ENCODE data around the gene ADARB1. TPM values are rescaled to one million over a fixed set of nuclear protein-coding genes. Genes with fewer than 3 reads are reported as not detected.

ADARB1 gene
- total and polyA plus RNA-seq, 2 donors (not counting 1 experiment from before 2014, with no cell fraction given), result 17.1 to 33.3 TPM

DNA sequence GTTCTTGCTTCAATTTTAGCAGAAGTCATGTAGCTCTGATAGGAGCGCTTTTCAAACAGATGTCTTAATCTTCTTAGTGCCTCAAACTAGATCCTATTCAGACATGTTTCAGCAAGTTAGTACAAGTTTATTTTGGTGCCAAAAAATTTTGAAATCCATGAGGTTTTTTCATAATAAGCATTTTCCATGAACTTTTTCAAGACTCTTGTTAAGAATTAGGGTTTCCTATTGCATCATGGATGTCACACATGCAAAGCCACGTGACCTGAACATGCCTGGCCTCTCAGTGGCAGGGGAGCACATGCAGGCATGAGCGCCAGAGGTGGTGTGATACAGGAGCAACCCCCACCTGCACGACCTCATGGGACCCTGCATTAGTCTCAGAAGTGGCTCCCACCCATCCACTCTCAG, 145.7 kb downstream of the ADARB1 start:
- intact Hi-C loops (cut with micrococcal nuclease), result no loop called here
- H3K4me1 ChIP-seq (ENCODE audit: control insufficient read depth in 2 of 2, insufficient read depth in 2 of 2, low read length in 2 of 2), result no peaks in the 10 kb centered on the region
- no peaks in the 10 kb centered on the region for H3K27me3 Mint-ChIP-seq
- no peak for DNase-seq
- H3K9me3 Mint-ChIP-seq (ENCODE audit: insufficient read depth), result peaks cover 2% of the 10 kb centered on the region
- no peaks in the 10 kb centered on the region for H4K20me1 ChIP-seq (ENCODE audit: control insufficient read depth, insufficient read depth, low read length, poor library complexity, severe bottlenecking)
- no peak overlapping the region for H3K4me3 ChIP-seq (ENCODE audit: control extremely low read depth in 1 of 5, extremely low read depth in 1 of 5, insufficient read depth in 1 of 5, low read depth in 2 of 5, low read length in 4 of 5)
- H3K27me3 ChIP-seq (replicated peaks in 1 of 4; ENCODE audit: control extremely low read depth in 1 of 4, control insufficient read depth in 3 of 4, insufficient read depth in 4 of 4, low read length in 3 of 4), result no peaks in the 10 kb centered on the region
- no peak for TF ChIP-seq EZH2 (IDR thresholded peaks at IDR 0.05; ENCODE audit: borderline replicate concordance, insufficient read depth, low read depth, low read length, poor library complexity, severe bottlenecking)
- TF ChIP-seq, protein P1, sequence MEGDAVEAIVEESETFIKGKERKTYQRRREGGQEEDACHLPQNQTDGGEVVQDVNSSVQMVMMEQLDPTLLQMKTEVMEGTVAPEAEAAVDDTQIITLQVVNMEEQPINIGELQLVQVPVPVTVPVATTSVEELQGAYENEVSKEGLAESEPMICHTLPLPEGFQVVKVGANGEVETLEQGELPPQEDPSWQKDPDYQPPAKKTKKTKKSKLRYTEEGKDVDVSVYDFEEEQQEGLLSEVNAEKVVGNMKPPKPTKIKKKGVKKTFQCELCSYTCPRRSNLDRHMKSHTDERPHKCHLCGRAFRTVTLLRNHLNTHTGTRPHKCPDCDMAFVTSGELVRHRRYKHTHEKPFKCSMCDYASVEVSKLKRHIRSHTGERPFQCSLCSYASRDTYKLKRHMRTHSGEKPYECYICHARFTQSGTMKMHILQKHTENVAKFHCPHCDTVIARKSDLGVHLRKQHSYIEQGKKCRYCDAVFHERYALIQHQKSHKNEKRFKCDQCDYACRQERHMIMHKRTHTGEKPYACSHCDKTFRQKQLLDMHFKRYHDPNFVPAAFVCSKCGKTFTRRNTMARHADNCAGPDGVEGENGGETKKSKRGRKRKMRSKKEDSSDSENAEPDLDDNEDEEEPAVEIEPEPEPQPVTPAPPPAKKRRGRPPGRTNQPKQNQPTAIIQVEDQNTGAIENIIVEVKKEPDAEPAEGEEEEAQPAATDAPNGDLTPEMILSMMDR (IDR thresholded peaks at IDR 0.05), result no peak
- no peak overlapping the region for H3K4me3 Mint-ChIP-seq
- no peak overlapping the region for H2AFZ ChIP-seq (ENCODE audit: insufficient read depth, low read depth, low read length, poor library complexity, severe bottlenecking)
- H3K9ac ChIP-seq (ENCODE audit: low read length), result no peak overlapping the region
- H3K4me2 ChIP-seq (replicated peaks; ENCODE audit: low read depth, low read length, poor library complexity, severe bottlenecking), result no peak overlapping the region
- no peak for ATAC-seq (ENCODE audit: low read depth)
- ChIA-PET POLR2A (no interaction called here), CTCF (no interaction called here)
- peaks cover 0 to 8% (median 0%) of the 10 kb centered on the region in 3 donors for H3K9me3 ChIP-seq (ENCODE audit: control extremely low read depth in 1 of 3, control insufficient read depth in 2 of 3, insufficient read depth in 1 of 3, low read length in 2 of 3)
- H3K4me1 Mint-ChIP-seq, result peaks cover 5% of the 10 kb centered on the region
- H3K27ac ChIP-seq (ENCODE audit: low read length in 2 of 2), result no peak overlapping the region
- no peak overlapping the region for H3K27ac Mint-ChIP-seq
- 95% methylated on average over 3 of the region's 4 CpGs for WGBS (ENCODE audit: insufficient coverage)
- peaks cover 0 to 33% of the 10 kb centered on the region in 2 experiments for H3K36me3 ChIP-seq (replicated peaks in 1 of 2; ENCODE audit: control extremely low read depth in 1 of 2, control insufficient read depth in 1 of 2, extremely low read depth in 1 of 2, insufficient read depth in 2 of 2, low read length in 1 of 2)
- no peaks in the 10 kb centered on the region for H3K79me2 ChIP-seq (ENCODE audit: control insufficient read depth, insufficient read depth, low read length)

DNA sequence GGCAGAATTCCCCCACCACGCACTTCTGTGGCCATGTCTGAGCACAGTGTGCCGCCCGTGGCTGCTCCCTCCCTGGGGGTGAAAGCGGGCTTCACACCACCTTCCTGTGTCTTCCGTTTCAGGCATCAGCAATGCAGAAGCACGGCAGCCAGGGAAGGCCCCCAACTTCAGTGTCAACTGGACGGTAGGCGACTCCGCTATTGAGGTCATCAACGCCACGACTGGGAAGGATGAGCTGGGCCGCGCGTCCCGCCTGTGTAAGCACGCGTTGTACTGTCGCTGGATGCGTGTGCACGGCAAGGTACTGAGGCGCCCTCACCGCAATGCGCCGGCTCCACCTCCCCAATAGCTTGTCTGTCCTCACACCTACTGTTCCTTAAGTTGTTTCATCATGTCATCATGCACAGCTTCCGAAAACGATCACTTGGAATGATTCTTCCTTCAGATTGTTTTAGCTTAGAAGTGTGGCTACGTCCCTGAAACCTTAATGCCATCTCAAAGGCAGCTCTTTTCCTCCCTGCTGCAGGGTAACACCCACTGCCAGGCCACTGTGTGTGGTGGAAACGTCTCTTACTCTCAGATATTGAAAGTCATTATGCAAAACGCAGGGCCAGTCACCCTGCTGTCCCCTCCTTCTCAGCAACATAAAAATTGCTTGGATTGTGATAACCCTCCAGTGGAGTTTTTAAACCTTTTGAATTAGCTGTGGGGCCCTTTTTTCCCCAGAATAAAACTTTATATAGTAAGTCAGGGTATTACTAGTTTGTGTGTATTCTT, 146.5 kb downstream of the ADARB1 start:
- no peak overlapping the region for H3K4me2 ChIP-seq (replicated peaks; ENCODE audit: low read depth, low read length, poor library complexity, severe bottlenecking)
- no peaks in the 10 kb centered on the region for H3K4me1 ChIP-seq (ENCODE audit: control insufficient read depth in 2 of 2, insufficient read depth in 2 of 2, low read length in 2 of 2)
- ATAC-seq (ENCODE audit: low read depth) (no peak), DNase-seq (no peak)
- H2AFZ ChIP-seq (ENCODE audit: insufficient read depth, low read depth, low read length, poor library complexity, severe bottlenecking), result no peak overlapping the region
- 98% methylated on average over 27 of the region's 29 CpGs for WGBS (ENCODE audit: insufficient coverage)
- H3K27ac ChIP-seq (ENCODE audit: low read length in 2 of 2), result no peak overlapping the region
- Mint-ChIP-seq H3K27ac (no peak overlapping the region), H3K9me3 (ENCODE audit: insufficient read depth) (peaks cover 2% of the 10 kb centered on the region), H3K4me1 (peaks cover 9% of the 10 kb centered on the region), H3K27me3 (no peaks in the 10 kb centered on the region), H3K4me3 (no peak overlapping the region)
- POLR2A ChIA-PET, result no interaction called here
- CTCF ChIA-PET, result no interaction called here
- H3K9ac ChIP-seq (ENCODE audit: low read length), result no peak overlapping the region
- no peaks in the 10 kb centered on the region for H3K27me3 ChIP-seq (replicated peaks in 1 of 4; ENCODE audit: control extremely low read depth in 1 of 4, control insufficient read depth in 3 of 4, insufficient read depth in 4 of 4, low read length in 3 of 4)
- no peaks in the 10 kb centered on the region for H4K20me1 ChIP-seq (ENCODE audit: control insufficient read depth, insufficient read depth, low read length, poor library complexity, severe bottlenecking)
- peaks cover 0 to 8% (median 0%) of the 10 kb centered on the region in 3 donors for H3K9me3 ChIP-seq (ENCODE audit: control extremely low read depth in 1 of 3, control insufficient read depth in 2 of 3, insufficient read depth in 1 of 3, low read length in 2 of 3)
- peaks cover 0 to 33% of the 10 kb centered on the region in 2 experiments for H3K36me3 ChIP-seq (replicated peaks in 1 of 2; ENCODE audit: control extremely low read depth in 1 of 2, control insufficient read depth in 1 of 2, extremely low read depth in 1 of 2, insufficient read depth in 2 of 2, low read length in 1 of 2)
- intact Hi-C loops (cut with micrococcal nuclease), result no loop called here
- TF ChIP-seq, protein P1 (IDR thresholded peaks at IDR 0.05), result no peak
- TF ChIP-seq EZH2 (IDR thresholded peaks at IDR 0.05; ENCODE audit: borderline replicate concordance, insufficient read depth, low read depth, low read length, poor library complexity, severe bottlenecking), result no peak
- H3K4me3 ChIP-seq (ENCODE audit: control extremely low read depth in 1 of 5, extremely low read depth in 1 of 5, insufficient read depth in 1 of 5, low read depth in 2 of 5, low read length in 4 of 5), result no peak overlapping the region
- H3K79me2 ChIP-seq (ENCODE audit: control insufficient read depth, insufficient read depth, low read length), result no peaks in the 10 kb centered on the region

Data from B cell (primary cell).